GM19035 (cell line): Measurements from ENCODE around the gene RFX3.

ENCODE experiments used
- ATAC-seq: cut with Tn5 transposase; IDR thresholded peaks from one replicate; pipeline ENCODE4 v1.9.1; 2021; ENCODE audit not compliant: unreplicated experiment

RFX3 gene

GRCh38 chr9:3478549-3478953 lies 47.2 kb downstream of the RFX3 start:
- ATAC-seq: peak; percentile 41

GRCh38 chr9:3477236-3477834 lies 48.5 kb downstream of the RFX3 start:
- ATAC-seq: no peak

GRCh38 chr9:3475300-3476020 lies 50.3 kb downstream of the RFX3 start:
- peak; percentile 23 for ATAC-seq

- no peak for ATAC-seq
These were observed 51.0 kb downstream of the RFX3 start for GRCh38 chr9:3474821-3475220.

GRCh38 chr9:3473405-3473804 lies 52.4 kb downstream of the RFX3 start:
- ATAC-seq: no peak

GRCh38 chr9:3471883-3472282 lies 53.9 kb downstream of the RFX3 start:
- no peak for ATAC-seq

GRCh38 chr9:3468421-3469205 lies 57.2 kb downstream of the RFX3 start:
- ATAC-seq: no peak

- peak; percentile 99 for ATAC-seq
These were observed 58.1 kb downstream of the RFX3 start for GRCh38 chr9:3467593-3468219.

GRCh38 chr9:3464033-3464638 lies 61.7 kb downstream of the RFX3 start:
- ATAC-seq: no peak

- no peak for ATAC-seq
These were observed 66.9 kb downstream of the RFX3 start for GRCh38 chr9:3458806-3459475.

- no peak for ATAC-seq
These were observed 68.6 kb downstream of the RFX3 start for GRCh38 chr9:3457175-3457574.

- ATAC-seq: no peak
These were observed 70.1 kb downstream of the RFX3 start for GRCh38 chr9:3455717-3456116.

GRCh38 chr9:3455094-3455493 lies 70.7 kb downstream of the RFX3 start:
- no peak for ATAC-seq

GRCh38 chr9:3451956-3452355 lies 73.8 kb downstream of the RFX3 start:
- no peak for ATAC-seq

- ATAC-seq: no peak
These were observed 78.0 kb downstream of the RFX3 start for GRCh38 chr9:3447788-3448187.

GRCh38 chr9:3447143-3447542 lies 78.7 kb downstream of the RFX3 start:
- no peak for ATAC-seq

- ATAC-seq: no peak
These were observed 79.5 kb downstream of the RFX3 start for GRCh38 chr9:3446313-3446712.

GRCh38 chr9:3444016-3444415 lies 81.8 kb downstream of the RFX3 start:
- ATAC-seq: no peak

- peak; percentile 97 for ATAC-seq
These were observed 84.5 kb downstream of the RFX3 start for GRCh38 chr9:3441197-3441816.
